IMR-90 (cell line): ENCODE data around the gene CDH1. TPM values are rescaled to one million over a fixed set of nuclear protein-coding genes. Genes with fewer than 3 reads are reported as not detected.

Experiments
- ATAC-seq: fragments of 200-7000 bp; cut with Tn5 transposase; 2 replicates; pipeline ENCODE4 v1.9.1; 2020; ENCODE audit warnings: low read depth, mild to moderate bottlenecking, moderate library complexity
- BruUV-seq: library from RNA; stranded (reverse); fragments of 400-500 nt; replicated peaks from 2 replicates; lab custom pipeline; 2021; lab: Mats Ljungman, UMichigan
- CTCF ChIA-PET: fragments of 300-600 bp; formaldehyde crosslinking; extraction: SDS; loops from one replicate; lab custom pipeline; 2021; ENCODE audit warnings: antibody characterized with exemption; lab: Yijun Ruan, JAX
- POLR2A ChIA-PET: fragments of 300-600 bp; sonication (Branson Sonifier 250); formaldehyde crosslinking; loops from one replicate; lab custom pipeline; 2022; ENCODE audit warnings: antibody characterized with exemption; ENCODE audit not compliant: unreplicated experiment; lab: Charles Lee
- DNase-seq: peaks from one replicate; pipeline ENCODE4 v3.0.0; 2013
- H2AFZ ChIP-seq: replicated peaks from 2 replicates; pipeline ENCODE3; 2013; ENCODE audit warnings: low read length, mild to moderate bottlenecking; ENCODE audit not compliant: poor library complexity
- H2AK5ac ChIP-seq: 2 replicates; pipeline ENCODE4 v1.6.1; 2013; ENCODE audit warnings: low read depth, low read length, inconsistent platforms
- H2AK9ac ChIP-seq: replicated peaks from 2 replicates; pipeline ENCODE3; 2013; ENCODE audit warnings: mild to moderate bottlenecking, low read depth, low read length, moderate library complexity; ENCODE audit not compliant: poor library complexity
- H2BK120ac ChIP-seq: 2 replicates; pipeline ENCODE4 v1.6.1; 2013; ENCODE audit warnings: low read depth, low read length, inconsistent platforms
- H2BK15ac ChIP-seq: 3 replicates; pipeline ENCODE4 v1.6.1; 2013; ENCODE audit warnings: low read depth, low read length, inconsistent platforms
- H2BK20ac ChIP-seq: 2 replicates; pipeline ENCODE4 v1.6.1; 2013; ENCODE audit warnings: low read depth, mild to moderate bottlenecking, inconsistent platforms, low read length, moderate library complexity
- H2BK5ac ChIP-seq: 2 replicates; pipeline ENCODE4 v1.6.1; 2013; ENCODE audit warnings: mild to moderate bottlenecking, low read depth, low read length, inconsistent platforms; ENCODE audit not compliant: poor library complexity, severe bottlenecking
- H3K14ac ChIP-seq: replicated peaks from 2 replicates; pipeline ENCODE4 v1.6.1; 2013; ENCODE audit warnings: low read depth, low read length, inconsistent platforms
- H3K18ac ChIP-seq: 2 replicates; pipeline ENCODE4 v1.6.1; 2013; ENCODE audit warnings: low read depth, low read length, control low read depth
- H3K23ac ChIP-seq: 2 replicates; pipeline ENCODE4 v1.6.1; 2013; ENCODE audit warnings: low read depth, low read length, inconsistent platforms
- H3K27ac ChIP-seq: 2 replicates; pipeline ENCODE4 v1.5.1; 2013; ENCODE audit warnings: mild to moderate bottlenecking, control low read depth, low read length; ENCODE audit not compliant: insufficient read depth
- H3K27me3 ChIP-seq: 2 replicates; pipeline ENCODE4 v1.6.1; 2013; ENCODE audit warnings: low read length; ENCODE audit not compliant: control insufficient read depth, insufficient read depth
- H3K36me3 ChIP-seq: 2 replicates; pipeline ENCODE4 v1.6.1; 2013; ENCODE audit warnings: low read length, mixed read lengths; ENCODE audit not compliant: control insufficient read depth, insufficient read depth
- H3K4ac ChIP-seq: 2 replicates; pipeline ENCODE4 v1.6.1; 2013; ENCODE audit warnings: low read depth, low read length, inconsistent platforms
- H3K4me1 ChIP-seq: 2 replicates; pipeline ENCODE4 v1.6.1; 2013; ENCODE audit warnings: low read length, mixed read lengths; ENCODE audit not compliant: control insufficient read depth, insufficient read depth
- H3K4me2 ChIP-seq: 2 replicates; pipeline ENCODE4 v1.6.1; 2013; ENCODE audit warnings: low read depth, mild to moderate bottlenecking, control low read depth, low read length, moderate library complexity
- H3K4me3 ChIP-seq: 2 replicates; pipeline ENCODE4 v1.5.1; 2013; ENCODE audit warnings: low read depth, mild to moderate bottlenecking, control low read depth, low read length, moderate library complexity; ENCODE audit not compliant: insufficient read depth
- H3K56ac ChIP-seq: 2 replicates; pipeline ENCODE4 v1.6.1; 2013; ENCODE audit warnings: low read length, inconsistent platforms; ENCODE audit not compliant: insufficient read depth; ENCODE audit errors: extremely low read depth
- H3K79me1 ChIP-seq, 2 experiments: 2 replicates each; pipeline ENCODE4 v1.6.1; 2013; ENCODE audit warnings: low read length in 2 of 2, inconsistent platforms in 1 of 2, low read depth in 1 of 2
- H3K9ac ChIP-seq: 2 replicates; pipeline ENCODE4 v1.6.1; 2013; ENCODE audit warnings: low read depth, low read length, control low read depth
- H3K9me1 ChIP-seq: 2 replicates; pipeline ENCODE4 v1.6.1; 2013; ENCODE audit warnings: low read length, inconsistent platforms; ENCODE audit not compliant: insufficient read depth
- H3K9me3 ChIP-seq: 2 replicates; pipeline ENCODE4 v1.6.1; 2013; ENCODE audit warnings: low read length; ENCODE audit not compliant: control insufficient read depth, insufficient read depth
- H4K20me1 ChIP-seq: 2 replicates; pipeline ENCODE4 v1.6.1; 2013; ENCODE audit warnings: low read length, inconsistent platforms; ENCODE audit not compliant: insufficient read depth
- H4K5ac ChIP-seq: 2 replicates; pipeline ENCODE4 v1.6.1; 2013; ENCODE audit warnings: mild to moderate bottlenecking, low read depth, low read length, control low read depth
- H4K8ac ChIP-seq, 2 experiments: 2 replicates each; pipeline ENCODE4 v1.6.1; 2013; ENCODE audit warnings: low read depth in 2 of 2, low read length in 2 of 2, control low read depth in 1 of 2, inconsistent platforms in 1 of 2
- H4K91ac ChIP-seq: 2 replicates; pipeline ENCODE4 v1.6.1; 2013; ENCODE audit warnings: low read depth, low read length, inconsistent platforms; ENCODE audit not compliant: insufficient read depth
- BHLHE40 ChIP-seq: fragments of 150-350 bp; IDR thresholded peaks from 2 replicates; pipeline ENCODE4 v1.6.1; 2016; ENCODE audit warnings: mild to moderate bottlenecking, low read depth, low read length
- CEBPB ChIP-seq: IDR thresholded peaks from 2 replicates; pipeline ENCODE4 v1.6.1; 2012; ENCODE audit warnings: low read depth, low read length, improper control_type of control experiment
- MAFK ChIP-seq: IDR thresholded peaks from 2 replicates; pipeline ENCODE4 v1.6.1; 2012; ENCODE audit warnings: low read depth, low read length, improper control_type of control experiment
- RFX5 ChIP-seq: IDR thresholded peaks from 2 replicates; pipeline ENCODE4 v1.8.0; 2012; ENCODE audit warnings: low read depth, mild to moderate bottlenecking, low read length, moderate library complexity
- USF2 ChIP-seq: fragments of 150-350 bp; IDR thresholded peaks from 2 replicates; pipeline ENCODE4 v1.6.1; 2017; ENCODE audit warnings: mild to moderate bottlenecking, antibody characterized with exemption, low read length, low read depth
- WGBS, 2 experiments: methylation state at CpG; one replicate each; pipeline versions ENCODE4 v1.1.5 to v1.1.7; 2013; ENCODE audit warnings: missing lambda C conversion rate in 2 of 2; ENCODE audit not compliant: insufficient read length in 1 of 2; ENCODE audit errors: extremely low coverage in 2 of 2; 5-methylcytosine and 5-hydroxymethylcytosine counted together
- dilution Hi-C: fragments of 300-500 bp; cut with HindIII; formaldehyde crosslinking; loops from one replicate; pipeline ENCODE4 v1.14.3; 2018; ENCODE audit warnings: low sequenced_read_pairs; ENCODE audit not compliant: unreplicated experiment
- in situ Hi-C: fragments of 300-500 bp; cut with MboI; formaldehyde crosslinking; loops from 3 replicates; pipeline ENCODE4 v1.14.3; 2019; ENCODE audit warnings: low sequenced_read_pairs, inconsistent platforms, mixed read lengths
- intact Hi-C: fragments of 100-400 bp; cut with micrococcal nuclease; formaldehyde crosslinking; loops from 2 replicates; pipeline ENCODE4 v1.10.0; 2022
- polyA plus RNA-seq, 3 experiments: library from polyadenylated mRNA; depleted of rRNA; stranded (reverse); fragments of >200 nt; gene quantifications; 2 replicates each; pipeline ENCODE4 v1.2.3, GENCODE V29; 2012; ENCODE audit warnings: low replicate concordance in 1 of 3
- total RNA-seq: library from RNA; depleted of rRNA; stranded (reverse); fragments of >200 nt; gene quantifications from 2 replicates; pipeline ENCODE4 v1.2.3, GENCODE V29; 2012
- TF ChIP-seq, protein P1 (sequence below): conservative IDR thresholded peaks from 2 replicates; pipeline ENCODE4 v1.5.1; 2012; ENCODE audit warnings: mild to moderate bottlenecking, low read depth, low read length, improper control_type of control experiment

CDH1 gene
- total and polyA plus RNA-seq, 2 of the 4 experiments (the other 2 are of a cell fraction) = under 0.01 TPM; not detected in 1

DNA sequence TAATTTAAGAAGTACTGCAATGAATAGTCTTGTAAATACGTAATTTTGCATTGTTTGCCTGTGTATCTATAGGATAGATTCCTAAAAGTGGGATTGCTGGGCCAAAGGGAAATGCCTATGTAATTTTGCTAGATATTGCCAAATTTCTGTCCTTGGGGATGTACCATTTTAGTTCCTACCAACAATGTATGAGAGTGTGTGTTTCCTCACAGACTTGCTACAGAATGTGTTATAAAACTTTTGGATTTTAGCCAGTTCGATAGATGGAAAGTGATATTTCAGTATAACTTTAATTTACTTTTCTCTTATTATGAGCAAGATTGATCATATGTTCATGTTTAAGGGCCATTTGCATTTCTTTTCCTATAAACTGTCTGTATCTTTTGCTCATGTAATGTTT lies 114.5 kb downstream of the CDH1 start:
- H3K9me3 ChIP-seq = no peaks in the 10 kb centered on the region
- no peak overlapping the region for H3K4ac ChIP-seq
- no peak overlapping the region for H3K9ac ChIP-seq
- H3K36me3 ChIP-seq = no peaks in the 10 kb centered on the region
- no peaks in the 10 kb centered on the region for H3K27me3 ChIP-seq
- H3K27ac ChIP-seq = no peak overlapping the region
- H3K4me1 ChIP-seq = no peaks in the 10 kb centered on the region; the same call in 1 of the 2 replicates
- POLR2A ChIA-PET = no interaction called here
- no peak overlapping the region for H2AFZ ChIP-seq
- no peak overlapping the region for H2BK5ac ChIP-seq
- H3K4me3 ChIP-seq = no peak overlapping the region
- no peak overlapping the region for H4K5ac ChIP-seq
- no peak overlapping the region for H2AK5ac ChIP-seq
- 0 out of 2 replicates have a peak, but pooled peaks cover 3% of the 10 kb centered on the region for H4K20me1 ChIP-seq
- H3K23ac ChIP-seq = no peak overlapping the region
- TF ChIP-seq RFX5 (no peak), MAFK (no peak), BHLHE40 (no peak), CEBPB (no peak), USF2 (no peak)
- TF ChIP-seq, protein P1, sequence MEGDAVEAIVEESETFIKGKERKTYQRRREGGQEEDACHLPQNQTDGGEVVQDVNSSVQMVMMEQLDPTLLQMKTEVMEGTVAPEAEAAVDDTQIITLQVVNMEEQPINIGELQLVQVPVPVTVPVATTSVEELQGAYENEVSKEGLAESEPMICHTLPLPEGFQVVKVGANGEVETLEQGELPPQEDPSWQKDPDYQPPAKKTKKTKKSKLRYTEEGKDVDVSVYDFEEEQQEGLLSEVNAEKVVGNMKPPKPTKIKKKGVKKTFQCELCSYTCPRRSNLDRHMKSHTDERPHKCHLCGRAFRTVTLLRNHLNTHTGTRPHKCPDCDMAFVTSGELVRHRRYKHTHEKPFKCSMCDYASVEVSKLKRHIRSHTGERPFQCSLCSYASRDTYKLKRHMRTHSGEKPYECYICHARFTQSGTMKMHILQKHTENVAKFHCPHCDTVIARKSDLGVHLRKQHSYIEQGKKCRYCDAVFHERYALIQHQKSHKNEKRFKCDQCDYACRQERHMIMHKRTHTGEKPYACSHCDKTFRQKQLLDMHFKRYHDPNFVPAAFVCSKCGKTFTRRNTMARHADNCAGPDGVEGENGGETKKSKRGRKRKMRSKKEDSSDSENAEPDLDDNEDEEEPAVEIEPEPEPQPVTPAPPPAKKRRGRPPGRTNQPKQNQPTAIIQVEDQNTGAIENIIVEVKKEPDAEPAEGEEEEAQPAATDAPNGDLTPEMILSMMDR = no peak
- no peaks in the 10 kb centered on the region for H3K9me1 ChIP-seq
- no peak overlapping the region for H2BK120ac ChIP-seq
- ATAC-seq (no peak), DNase-seq (no peak)
- no peak overlapping the region for H2BK15ac ChIP-seq
- CTCF ChIA-PET = no interaction called here
- in situ Hi-C loops (no loop called here), intact Hi-C loops (no loop called here), dilution Hi-C loops (no loop called here)
- H4K91ac ChIP-seq = no peak overlapping the region
- no peak overlapping the region for H3K4me2 ChIP-seq
- H2BK20ac ChIP-seq = no peak overlapping the region
- H3K56ac ChIP-seq = no peak overlapping the region
- no CpG with 5 or more reads among the region's 2 CpGs for WGBS, 2 experiments
- H2AK9ac ChIP-seq = no peak overlapping the region
- H3K18ac ChIP-seq = no peak overlapping the region
- H4K8ac ChIP-seq = no peak overlapping the region
- no peak overlapping the region for H3K14ac ChIP-seq
- BruUV-seq = no TSS peak
- H3K79me1 ChIP-seq = peaks cover 8 to 22% of the 10 kb centered on the region in 2 experiments; a peak in 3 of 4 replicates
